Measurements from ENCODE around the gene RUNX3.
"Not testable (repeated sequence)": the region's sequence is repeated elsewhere in the genome, so short reads cannot be mapped to it uniquely, and the experiment has no call there.

The RUNX3 gene

DNA sequence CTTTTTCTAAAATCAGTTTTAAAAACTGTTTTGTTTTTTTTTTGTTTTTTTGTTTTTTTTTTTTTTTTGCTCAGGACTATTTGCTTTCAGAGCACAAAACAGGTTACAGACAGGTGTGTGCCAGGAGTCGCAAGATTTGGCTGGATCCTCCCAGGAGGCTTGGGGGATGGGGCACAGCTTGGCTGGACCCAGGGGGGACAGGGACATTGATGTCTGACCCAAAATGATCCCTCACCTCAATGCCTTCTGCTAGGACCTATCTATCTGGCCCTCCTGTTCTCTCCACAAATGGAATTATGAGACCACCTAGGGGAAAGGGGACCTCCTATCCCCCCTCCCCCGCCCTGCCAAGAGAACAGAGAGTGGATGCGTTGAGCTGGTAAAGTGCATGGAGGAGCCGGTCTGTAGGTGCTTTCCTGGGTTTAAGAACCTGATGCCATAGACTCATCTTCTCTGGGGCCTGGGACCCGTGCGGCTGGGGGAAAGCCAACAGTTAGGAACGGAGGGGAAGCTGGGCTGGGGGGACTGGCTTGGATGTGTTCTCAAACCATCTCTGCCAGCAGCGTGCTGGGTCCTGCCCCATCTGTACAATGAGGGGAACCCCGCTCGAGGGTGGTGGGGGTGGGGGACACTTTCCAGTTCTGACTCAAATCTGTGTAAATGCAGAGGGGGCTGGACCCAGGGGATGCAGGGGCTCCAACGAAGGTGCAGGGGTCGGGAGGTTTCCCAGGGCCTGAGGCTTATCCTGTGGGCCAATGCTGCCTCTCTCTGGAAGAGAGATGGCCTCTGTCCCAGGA lies 28.9 kb downstream of the RUNX3 start:
- DNase-seq (ENCODE audit: low read depth): no peak

DNA sequence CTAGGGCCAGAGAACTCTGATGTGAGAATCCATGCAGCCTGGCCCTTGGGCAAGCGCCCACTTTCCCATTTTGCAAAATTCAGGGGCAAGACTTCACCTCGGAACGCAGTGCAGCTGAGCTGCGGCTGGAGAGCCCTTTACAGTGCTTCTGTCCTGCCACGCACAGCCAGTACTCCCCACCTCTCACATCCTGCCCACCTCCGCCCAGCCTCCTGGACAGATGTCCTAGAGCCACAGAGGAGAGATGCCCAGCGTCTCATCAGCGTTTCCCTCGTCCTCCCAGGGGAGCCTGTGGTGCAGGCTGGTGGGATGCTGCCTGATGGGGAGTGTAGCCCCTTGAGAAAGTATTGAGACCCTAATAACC lies 29.6 kb downstream of the RUNX3 start:
- no peak for DNase-seq (ENCODE audit: low read depth)

DNA sequence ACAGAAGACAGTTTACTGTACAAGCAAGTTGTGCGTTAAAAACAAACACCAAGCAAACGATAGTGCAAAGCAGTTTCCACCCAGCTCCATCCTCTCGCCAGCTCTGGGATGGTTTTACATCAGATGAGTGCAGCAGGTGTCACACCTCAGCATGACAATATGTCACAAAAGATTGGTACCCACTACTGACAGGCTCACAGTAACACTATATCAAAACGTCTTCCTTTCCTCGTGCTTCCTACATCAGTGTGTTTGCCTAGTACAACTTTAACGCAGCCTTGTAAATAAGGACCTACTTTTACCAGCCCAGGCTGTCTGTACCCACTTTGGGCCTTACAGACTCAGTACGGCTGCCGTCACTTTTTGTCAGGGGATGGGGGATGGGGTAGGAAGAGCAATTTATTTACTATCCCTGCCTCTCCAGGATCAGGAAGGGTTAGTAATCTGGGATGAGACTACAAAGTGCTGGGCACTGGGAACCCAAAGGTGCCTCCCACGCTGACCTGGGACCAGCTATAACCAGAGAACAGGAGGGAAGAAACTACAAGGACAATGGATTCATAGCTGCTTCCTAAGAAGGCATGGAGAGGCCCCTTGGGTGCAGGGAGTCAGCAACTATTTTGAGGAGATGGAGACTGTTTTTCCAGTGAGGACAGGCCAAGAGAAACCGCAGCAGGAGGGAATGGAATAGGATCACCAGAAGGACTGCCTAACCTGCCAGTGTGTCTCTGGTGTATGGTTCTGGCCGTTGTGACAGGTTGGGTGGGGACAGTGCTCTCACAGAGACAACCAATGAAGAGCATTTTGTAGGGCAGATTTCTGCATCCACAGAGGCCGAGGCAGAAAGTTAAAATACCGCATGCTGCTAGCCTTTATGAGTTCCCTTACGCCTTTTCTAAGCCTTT lies 30.2 kb downstream of the RUNX3 start:
- DNase-seq (ENCODE audit: low read depth): no peak

DNA sequence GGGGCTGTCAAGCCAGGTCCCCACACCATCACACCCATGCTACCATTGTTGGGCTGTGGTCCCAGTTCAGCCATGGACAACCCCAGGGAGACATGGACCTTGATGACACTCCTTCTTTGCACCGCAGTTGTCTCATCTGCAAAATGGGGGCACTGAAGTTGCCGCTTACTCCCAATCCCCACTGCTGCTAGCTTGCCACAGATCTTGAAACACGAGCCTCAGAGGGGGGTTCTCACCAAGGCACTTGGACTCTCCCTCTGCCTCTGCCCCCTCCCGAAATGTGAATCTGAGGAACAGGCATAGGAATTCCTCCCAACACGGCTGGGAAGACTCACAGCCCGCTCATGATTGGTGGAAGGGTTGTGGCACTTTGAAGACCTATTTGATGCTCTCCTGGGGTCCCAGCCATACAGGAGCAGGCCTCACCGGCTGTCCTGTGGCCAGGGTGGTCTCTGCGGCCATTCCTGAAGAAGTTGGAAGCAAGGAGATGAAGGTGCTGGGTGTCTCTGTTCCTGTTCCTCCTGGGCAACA lies 31.1 kb downstream of the RUNX3 start:
- DNase-seq (ENCODE audit: low read depth): no peak

DNA sequence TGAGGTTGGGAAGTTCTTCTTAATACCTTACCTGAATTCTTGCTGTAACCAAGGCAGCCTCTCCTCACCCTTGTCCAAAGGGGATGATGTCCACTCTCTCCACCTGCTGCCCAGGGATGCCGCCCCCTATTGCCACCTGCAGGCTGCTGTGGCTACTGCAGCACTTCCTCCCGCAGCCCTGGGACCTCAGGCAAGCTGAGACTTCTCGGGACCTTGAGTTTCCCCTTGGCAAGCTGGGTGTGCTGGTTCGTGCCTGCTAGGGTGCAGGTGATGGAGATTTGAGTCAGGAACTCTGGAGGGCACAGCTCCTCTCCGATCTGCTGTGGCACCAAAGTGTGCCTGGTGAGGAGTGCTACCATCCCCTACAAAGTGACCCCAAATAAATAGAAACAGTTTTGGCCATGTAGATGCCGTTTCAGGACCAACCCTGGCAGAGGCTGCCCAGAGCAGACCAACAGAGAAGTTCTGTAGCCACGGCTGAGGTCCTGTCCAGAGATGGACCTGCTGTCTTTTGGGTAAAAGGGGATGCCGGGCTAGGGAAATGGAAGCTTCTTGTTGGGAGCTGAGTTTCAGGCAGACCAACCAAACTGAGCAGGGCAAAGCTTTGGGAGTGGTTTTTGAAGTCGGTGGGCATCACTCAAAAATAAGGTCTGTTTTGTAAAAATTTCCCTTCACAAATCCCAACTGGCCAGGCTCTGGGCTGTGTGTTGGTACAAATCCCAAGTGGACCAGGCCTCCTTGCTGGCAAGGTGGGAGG lies 31.7 kb downstream of the RUNX3 start:
- DNase-seq (ENCODE audit: low read depth): no peak

DNA sequence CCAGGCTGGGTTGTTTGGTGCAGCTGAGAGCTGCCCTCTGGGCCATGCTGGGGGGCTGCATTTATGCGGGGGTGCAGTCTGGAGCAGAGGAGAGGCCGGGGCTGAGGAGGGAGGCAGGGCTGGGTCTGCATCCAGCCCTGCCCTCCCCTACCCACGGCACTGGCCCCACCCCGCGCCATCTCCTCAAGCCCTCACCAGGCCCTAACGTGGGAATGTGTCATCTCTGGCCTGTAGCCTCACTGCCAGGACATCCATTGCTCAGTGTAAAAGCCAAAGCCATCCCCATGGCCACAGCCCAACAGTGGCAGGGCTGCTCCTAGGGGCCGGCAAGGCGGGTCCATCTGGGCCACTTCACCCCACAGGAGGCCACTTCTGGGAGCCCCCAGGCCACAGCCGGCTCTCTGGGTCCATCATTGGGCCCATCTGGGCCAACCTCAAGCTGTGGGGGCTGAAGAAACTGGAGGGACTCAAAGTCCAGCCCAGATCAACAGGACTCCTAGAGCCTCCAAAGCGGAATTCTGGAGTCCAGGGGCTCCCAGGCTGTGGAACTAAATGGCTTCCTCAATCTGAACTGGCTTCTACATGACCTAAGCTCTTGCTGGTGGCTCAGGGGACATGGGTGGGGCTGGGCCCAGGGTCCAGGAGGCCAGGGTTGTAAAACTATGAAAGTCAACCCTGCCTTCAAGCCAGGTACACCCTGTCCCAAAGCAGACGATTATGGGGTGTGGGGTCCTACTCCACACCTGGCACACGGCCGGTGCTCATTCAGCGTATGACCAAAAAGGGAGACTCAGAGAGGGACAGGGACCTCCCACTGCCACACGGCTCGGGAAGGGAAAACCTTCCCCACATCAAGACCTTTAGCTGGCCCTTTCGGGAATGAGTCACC lies 32.6 kb downstream of the RUNX3 start:
- no peak for DNase-seq (ENCODE audit: low read depth)

DNA sequence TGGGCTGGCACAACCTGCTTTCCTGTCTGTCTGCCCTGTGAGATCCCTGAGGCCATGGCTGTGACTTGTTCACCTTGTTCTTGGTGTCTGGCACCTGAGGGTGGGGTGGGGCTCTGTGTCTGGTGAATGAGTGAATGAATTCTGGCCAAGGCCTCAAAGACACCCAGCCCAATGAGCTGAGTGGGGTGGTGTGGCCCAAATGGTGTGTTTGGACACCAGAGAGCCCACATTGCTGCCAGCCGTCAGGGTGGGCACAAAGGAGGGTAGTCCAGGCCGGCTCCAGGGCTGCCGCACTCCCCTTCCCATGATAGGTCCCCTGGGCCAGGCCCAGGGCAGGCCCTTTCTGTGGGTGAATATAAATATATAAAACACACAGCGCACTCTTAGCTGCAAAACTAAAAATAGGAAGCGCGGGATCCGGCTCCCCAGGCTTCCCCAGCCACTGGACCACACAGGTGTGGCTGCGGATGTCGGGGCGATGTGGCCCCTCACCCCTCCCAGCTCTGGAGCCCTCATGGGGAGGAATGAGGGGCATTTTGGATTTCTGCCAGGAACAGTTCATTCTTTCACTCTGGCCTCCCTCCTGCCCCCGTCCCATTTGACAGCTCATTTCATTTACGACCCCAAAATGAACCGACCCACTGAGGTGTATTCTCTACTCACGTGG lies 33.3 kb downstream of the RUNX3 start:
- no peak for DNase-seq (ENCODE audit: low read depth)

DNA sequence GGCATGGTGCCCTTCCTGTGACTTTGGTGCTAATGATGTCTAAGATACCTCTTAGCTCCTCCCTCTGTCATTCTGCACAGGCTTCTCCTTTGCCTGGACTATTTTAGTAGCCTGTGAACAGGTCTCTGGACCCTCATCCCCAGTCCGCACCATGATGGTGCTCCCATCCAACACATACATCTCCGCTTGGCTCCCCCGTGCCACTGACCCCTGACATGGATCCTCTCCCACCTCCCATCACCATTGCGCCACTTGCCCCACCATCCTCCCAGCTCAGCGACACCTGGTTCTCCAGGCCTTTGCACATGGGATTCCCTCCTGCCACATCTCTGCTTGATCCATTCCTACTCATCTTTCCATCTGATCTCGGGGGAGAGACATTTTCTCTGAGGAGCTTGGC lies 33.9 kb downstream of the RUNX3 start:
- no peak for DNase-seq (ENCODE audit: low read depth)

DNA sequence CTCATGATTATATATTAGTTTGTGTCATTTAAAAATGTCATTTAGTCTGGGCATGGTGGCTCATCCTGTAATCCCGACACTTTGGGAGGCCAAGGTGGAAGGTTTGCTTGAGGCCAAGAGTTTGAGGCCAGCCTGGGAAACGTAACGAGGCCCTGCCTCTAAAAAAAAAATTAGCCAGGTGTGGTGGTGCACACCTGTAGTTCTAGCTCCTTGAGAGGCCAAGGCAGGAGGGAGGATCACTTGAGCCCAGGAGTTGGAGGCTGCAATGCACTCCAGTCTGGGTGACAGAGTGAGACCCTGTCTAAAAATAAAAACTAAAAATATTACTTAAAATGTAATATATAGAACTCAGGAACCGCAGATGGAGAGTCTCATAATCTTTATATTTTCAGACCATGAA lies 34.6 kb downstream of the RUNX3 start:
- no peak for DNase-seq (ENCODE audit: low read depth)

DNA sequence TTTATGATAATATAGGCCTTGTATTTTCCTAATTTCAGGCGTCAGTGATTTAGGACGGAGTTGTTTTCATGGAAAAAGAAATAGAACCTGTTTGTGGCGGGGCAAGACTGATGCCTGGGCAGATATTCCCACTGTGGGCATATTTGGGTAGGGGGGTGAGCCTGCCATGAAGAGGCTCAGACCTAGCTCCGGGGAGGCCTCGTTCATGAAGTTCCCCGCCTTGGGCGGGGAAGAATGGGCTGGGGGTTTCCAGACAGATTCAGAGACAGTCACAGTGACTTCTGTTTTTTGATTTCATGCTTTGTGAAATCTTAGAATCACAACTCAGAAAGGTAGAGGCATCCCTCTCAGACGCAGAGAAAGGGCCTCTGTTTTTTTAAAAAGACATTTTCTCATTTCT lies 36.1 kb downstream of the RUNX3 start:
- DNase-seq (ENCODE audit: low read depth): no peak

DNA sequence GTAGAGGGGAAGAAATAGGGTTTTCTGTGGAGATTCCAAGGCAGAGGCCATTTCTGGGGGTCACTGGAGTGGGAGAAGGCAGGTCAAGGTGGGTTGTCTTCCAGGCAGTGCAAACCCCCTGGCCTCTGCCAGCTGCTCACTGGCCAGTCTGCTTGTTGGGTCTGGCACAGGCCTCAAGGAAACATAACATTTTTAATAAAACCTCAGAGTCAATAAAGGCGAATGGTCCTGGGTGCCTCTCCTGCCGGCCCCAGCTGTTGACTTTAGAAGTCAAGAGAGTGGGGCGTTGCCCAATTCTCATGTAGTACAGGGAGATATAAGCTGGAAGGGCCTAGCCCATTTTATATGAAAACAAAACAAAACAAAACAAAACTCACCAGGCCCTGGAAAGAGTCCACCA lies 36.6 kb downstream of the RUNX3 start:
- no peak for DNase-seq (ENCODE audit: low read depth)

DNA sequence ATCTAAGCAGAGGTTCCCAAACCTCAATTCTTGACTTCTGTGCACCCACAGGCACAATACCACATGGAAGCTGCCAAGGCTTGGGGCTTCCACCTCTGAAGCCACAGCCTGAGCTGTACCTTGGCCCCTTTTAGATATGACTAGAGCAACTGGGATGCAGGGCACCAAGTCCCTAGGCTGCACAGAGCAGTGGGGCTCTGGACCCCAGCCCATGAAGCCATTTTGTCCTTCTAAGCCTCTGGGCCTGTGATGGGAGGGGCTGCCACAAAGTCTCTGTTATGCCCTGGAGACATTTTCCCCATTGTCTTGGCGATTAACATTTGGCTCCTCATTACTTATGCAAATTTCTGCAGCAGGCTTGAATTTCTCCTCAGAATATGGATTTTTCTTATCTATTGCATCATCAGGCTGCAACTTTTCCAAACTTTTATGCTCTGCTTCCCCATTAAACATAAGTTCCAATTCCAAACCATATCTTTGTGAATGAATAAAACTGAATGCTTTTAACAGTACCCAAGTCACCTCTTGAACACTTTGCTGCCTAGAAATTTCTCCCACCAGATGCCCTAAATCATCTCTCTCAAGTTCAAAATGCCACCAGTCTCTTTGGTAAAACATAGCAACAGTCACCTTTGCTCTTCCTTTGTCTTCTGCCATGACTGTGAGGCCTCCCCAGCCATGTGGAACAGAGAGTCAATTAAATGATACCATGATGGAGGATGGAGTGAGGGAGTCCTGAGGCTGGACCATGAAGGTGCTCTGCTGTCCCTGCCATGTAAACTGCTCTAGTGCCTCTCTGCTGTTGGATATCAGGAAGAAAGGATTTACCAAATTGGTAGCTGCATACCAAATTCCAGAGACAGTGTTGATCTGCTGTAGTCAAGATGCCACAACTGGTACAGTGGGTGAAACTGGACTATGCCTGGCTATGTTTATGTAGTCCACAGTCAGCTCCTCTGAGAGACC lies 37.6 kb downstream of the RUNX3 start:
- DNase-seq (ENCODE audit: low read depth): no peak

DNA sequence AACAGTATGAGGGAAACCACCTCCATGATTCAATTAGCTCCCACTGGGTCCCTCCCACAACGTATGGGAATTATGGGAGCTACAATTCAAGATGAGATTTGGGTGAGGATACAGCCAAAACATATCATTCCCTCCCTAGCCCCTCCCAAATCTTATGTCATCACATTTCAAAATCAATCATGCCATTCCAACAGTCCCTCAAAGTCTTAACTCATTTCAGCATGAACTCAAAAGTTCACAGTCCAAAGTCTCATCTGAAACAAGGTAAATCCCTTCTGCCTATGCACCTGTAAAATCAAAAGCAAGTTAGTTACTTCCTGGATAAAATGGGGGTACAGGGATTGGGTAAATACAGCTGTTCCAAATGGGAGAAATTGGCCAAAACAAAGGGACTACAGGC lies 38.7 kb downstream of the RUNX3 start:
- DNase-seq (ENCODE audit: low read depth): not testable (repeated sequence)

DNA sequence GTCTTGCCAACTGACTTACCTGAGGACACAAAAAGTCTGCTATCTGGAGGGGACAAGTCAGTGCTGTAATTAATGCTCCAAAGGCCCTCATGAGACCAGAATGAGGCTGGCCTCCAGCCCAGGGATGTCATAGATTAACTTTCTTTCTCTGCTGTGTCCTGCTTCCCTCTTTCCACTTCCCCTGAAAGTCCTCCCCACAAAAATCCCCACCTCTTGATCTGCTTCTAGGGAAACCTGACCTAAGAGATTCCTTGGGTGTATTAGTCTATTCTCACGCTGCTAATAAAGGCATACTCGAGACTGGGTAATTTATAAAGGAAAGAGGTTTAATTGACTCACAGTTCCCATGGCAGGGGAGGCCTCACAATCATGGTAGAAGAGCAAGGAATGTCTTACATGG lies 39.2 kb downstream of the RUNX3 start:
- no peak for DNase-seq (ENCODE audit: low read depth)

DNA sequence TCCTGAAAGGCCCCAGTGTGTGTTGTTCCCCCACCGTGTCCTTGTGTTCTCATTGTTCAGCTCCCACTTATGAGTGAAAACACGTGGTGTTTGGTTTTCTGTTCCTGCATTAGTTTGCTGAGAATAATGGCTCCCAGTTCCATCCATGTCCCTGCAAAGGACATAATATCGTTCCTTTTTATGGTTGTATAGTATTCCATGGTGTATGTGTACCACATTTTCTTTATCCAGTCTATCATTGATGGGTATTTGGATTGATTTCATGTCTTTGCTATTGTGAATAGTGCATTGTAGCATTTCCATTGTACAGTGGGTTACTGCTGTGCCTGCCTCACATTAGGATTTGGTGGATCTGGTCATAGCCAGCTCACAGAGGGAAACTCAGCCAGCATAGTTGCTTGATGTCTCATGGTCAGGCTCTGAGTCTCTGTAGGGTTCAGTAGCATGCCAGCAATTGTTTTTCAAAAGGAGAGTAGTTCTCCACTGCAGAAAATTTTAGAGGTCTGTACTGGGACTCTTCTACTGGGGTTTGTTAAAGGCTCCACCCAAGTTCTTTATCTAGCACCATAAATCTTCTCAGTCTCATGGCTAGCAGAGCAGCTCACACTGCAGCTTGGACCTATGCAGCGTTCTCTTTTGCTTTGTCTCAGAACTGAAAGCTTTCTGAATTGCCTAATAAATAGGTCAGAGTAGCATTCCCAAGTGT lies 41.0 kb downstream of the RUNX3 start:
- no peak for DNase-seq (ENCODE audit: low read depth)

DNA sequence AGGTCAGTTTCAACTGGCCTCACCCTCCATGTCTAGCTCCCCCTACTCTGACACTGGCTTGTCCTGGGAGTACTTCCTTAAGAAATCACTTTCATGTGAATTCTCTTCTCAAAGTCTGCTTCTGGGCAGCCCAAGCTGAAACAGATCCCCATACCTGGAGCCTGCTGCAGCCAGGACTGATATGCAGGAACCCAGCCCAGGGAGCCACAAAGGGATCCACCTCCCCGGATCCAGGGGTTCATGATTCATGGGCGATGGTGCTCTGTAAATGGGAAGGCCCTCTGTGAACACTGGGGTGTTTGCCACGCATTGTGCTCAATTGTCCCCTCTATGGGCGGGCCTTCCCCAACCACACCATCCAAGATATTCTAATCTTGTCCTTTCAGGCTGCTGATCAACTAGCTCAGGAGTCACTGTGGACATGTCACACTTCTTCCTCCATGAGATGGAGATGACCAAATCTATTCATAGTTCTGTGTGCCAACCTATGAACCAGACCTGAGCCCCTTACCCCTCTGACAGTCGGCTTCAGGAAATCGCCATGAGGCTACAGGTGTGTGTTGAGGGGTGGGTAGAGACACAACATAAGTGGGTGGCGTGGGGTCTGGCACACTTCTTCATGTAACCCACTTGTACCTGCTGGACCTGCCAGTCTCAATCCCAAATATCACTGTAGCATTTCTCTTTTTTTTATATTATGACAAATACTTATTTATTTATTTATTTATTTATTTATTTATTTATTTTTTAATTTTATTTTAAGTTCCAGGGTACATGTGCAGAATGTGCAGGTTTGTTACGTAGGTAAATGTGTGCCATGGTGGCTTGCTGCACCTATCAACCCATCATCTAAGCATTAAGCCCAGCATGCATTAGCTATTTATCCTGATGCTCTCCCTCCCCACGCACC lies 41.8 kb downstream of the RUNX3 start:
- no peak for DNase-seq (ENCODE audit: low read depth)

DNA sequence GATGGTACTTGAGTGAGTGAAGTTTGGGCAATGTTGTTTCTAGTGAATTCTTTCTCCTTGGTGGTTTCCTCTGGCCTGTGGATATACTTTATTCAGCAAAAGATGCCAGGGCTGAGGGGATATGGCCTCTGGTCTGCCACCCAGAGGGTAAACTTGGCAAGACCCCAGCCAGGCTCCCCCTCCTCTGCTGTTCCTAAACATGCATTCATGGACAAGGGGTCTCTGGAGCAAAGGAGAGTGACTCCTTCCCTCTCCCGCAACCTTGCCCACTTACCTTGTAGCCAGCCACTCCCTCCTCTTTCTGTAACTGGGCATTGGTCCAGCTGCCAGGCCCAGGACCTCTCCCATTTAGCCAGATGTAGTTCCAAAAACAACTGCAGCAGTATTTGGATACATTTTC lies 43.8 kb downstream of the RUNX3 start:
- DNase-seq (ENCODE audit: low read depth): no peak

DNA sequence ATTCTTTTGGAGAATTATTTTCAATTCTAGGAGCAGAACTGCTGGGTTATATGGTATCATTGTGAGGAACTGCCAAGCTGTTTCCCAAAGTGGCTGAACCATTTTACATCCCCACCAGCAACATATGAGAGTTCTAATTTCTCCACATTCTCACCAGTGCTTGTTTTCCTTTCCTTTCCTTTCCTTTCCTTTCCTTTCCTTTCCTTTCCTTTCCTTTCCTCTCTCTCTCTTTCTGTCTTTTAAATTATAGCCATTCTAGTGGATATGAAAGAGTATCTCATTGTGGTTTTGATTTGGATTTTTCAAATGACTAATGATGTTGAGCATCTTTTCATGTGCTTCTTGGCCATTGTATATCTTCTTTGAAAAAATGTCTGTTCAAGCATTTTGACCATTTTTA lies 45.3 kb downstream of the RUNX3 start:
- no peak for DNase-seq (ENCODE audit: low read depth)
